ENCODE data around the gene ORAI2.
"Not testable (repeated sequence)": the region's sequence is repeated elsewhere in the genome, so short reads cannot be mapped to it uniquely, and the experiment has no call there.

Gene ORAI2

GRCh38 chr7:102433219-102434038 lies at the start of gene ORAI2:
TSS of gene ORAI2 (plus strand) at chr7:102433575. CDS start at chr7:102438957, 5,382 bp downstream.
- peak; percentile 55 to 82 (median 80) for DNase-seq

GRCh38 chr7:102387064-102387463 lies 46.3 kb upstream of the ORAI2 start:
- no peak for DNase-seq

- no peak for DNase-seq
Measured at GRCh38 chr7:102389810-102390209, 43.6 kb upstream of the ORAI2 start.

- DNase-seq = peak; percentile 13 to 69 (median 58)
Measured at GRCh38 chr7:102390697-102391484, 42.5 kb upstream of the ORAI2 start.

- DNase-seq = no peak
Measured at GRCh38 chr7:102392330-102392729, 41.0 kb upstream of the ORAI2 start.

- no peak for DNase-seq
Measured at GRCh38 chr7:102393467-102393866, 39.9 kb upstream of the ORAI2 start.

GRCh38 chr7:102395592-102395872 lies 37.8 kb upstream of the ORAI2 start:
- no peak for DNase-seq

GRCh38 chr7:102395873-102396709 lies 37.3 kb upstream of the ORAI2 start, which contains the start of gene PRKRIP1:
TSS of gene PRKRIP1 (plus strand) at chr7:102396363. CDS start at chr7:102396412, 49 bp downstream.
- DNase-seq = peak; percentile 80 to 91 (median 88)

- DNase-seq = no peak
Measured at GRCh38 chr7:102396710-102397019, 36.7 kb upstream of the ORAI2 start.

- no peak for DNase-seq
Measured at GRCh38 chr7:102398543-102398942, 34.8 kb upstream of the ORAI2 start.

GRCh38 chr7:102400360-102400759 lies 33.0 kb upstream of the ORAI2 start:
- no peak for DNase-seq

- DNase-seq = no peak
Measured at GRCh38 chr7:102403563-102403962, 29.8 kb upstream of the ORAI2 start.

GRCh38 chr7:102404005-102404861 lies 29.1 kb upstream of the ORAI2 start:
- peak; percentile 15 to 68 (median 36) for DNase-seq

GRCh38 chr7:102404862-102405188 lies 28.6 kb upstream of the ORAI2 start:
- not testable (repeated sequence) for DNase-seq

GRCh38 chr7:102407910-102408309 lies 25.5 kb upstream of the ORAI2 start:
- DNase-seq = no peak

GRCh38 chr7:102408530-102408929 lies 24.8 kb upstream of the ORAI2 start:
- not testable (repeated sequence) for DNase-seq

GRCh38 chr7:102409340-102409739 lies 24.0 kb upstream of the ORAI2 start:
- no peak for DNase-seq

GRCh38 chr7:102410123-102410522 lies 23.3 kb upstream of the ORAI2 start:
- no peak for DNase-seq

- DNase-seq = no peak
Measured at GRCh38 chr7:102410918-102411317, 22.5 kb upstream of the ORAI2 start.

GRCh38 chr7:102412548-102412947 lies 20.8 kb upstream of the ORAI2 start:
- peak; percentile 11 to 58 (median 42) for DNase-seq

- no peak for DNase-seq
Measured at GRCh38 chr7:102413091-102413490, 20.3 kb upstream of the ORAI2 start.

GRCh38 chr7:102413611-102414010 lies 19.8 kb upstream of the ORAI2 start:
- no peak for DNase-seq

All from stimulated activated naive CD4-positive, alpha-beta T cell (primary cell).